GM23338 (cell line): ENCODE measurements around the gene ATAD3B.
"Not testable (repeated sequence)": the region's sequence is repeated elsewhere in the genome, so short reads cannot be mapped to it uniquely, and the experiment has no call there.

Source experiments
- CREB1 ChIP-seq: fragments of 250-450 bp; sonication (Bioruptor Pico); IDR thresholded peaks from 2 replicates; pipeline ENCODE4 v1.5.0; 2020; ENCODE audit warnings: low read depth, mild to moderate bottlenecking, moderate library complexity
- CTCF ChIP-seq, 2 experiments: fragments of 200-600 bp in 1 of 2; sonication (generic) in 1 of 2; conservative IDR thresholded peaks; 2 replicates each; pipeline versions ENCODE4 v1.5.1 to v1.6.1; 2016 to 2017; ENCODE audit warnings: antibody characterized with exemption in 2 of 2, low read depth in 2 of 2, mild to moderate bottlenecking in 2 of 2, moderate library complexity in 1 of 2
- ETS1 ChIP-seq: IDR thresholded peaks from 2 replicates; pipeline ENCODE4 v1.6.1; 2016; ENCODE audit warnings: antibody characterized with exemption
- EZH2 ChIP-seq: fragments of 200-600 bp; sonication (generic); IDR thresholded peaks from one replicate; pipeline ENCODE4 v1.8.0; 2017; ENCODE audit warnings: antibody characterized with exemption, mild to moderate bottlenecking, low read depth; ENCODE audit not compliant: unreplicated experiment
- EZH2phosphoT487 ChIP-seq: fragments of 200-600 bp; sonication (generic); IDR thresholded peaks from one replicate; pipeline ENCODE4 v1.8.1; 2018; ENCODE audit warnings: antibody characterized with exemption; ENCODE audit not compliant: unreplicated experiment
- NANOG ChIP-seq: IDR thresholded peaks from 2 replicates; pipeline ENCODE4 v1.6.1; 2016; ENCODE audit warnings: antibody characterized with exemption, borderline replicate concordance
- POLR2AphosphoS5 ChIP-seq: IDR thresholded peaks from 2 replicates; pipeline ENCODE4 v1.6.1; 2016; ENCODE audit warnings: antibody characterized with exemption, low read depth
- ZNF114 ChIP-seq: fragments of 250-450 bp; sonication (Bioruptor Pico); IDR thresholded peaks from 2 replicates; pipeline ENCODE4 v1.5.0; 2020; ENCODE audit warnings: mild to moderate bottlenecking, moderate library complexity
- ZNF462 ChIP-seq: fragments of 250-450 bp; sonication (Bioruptor Pico); IDR thresholded peaks from 2 replicates; pipeline ENCODE4 v1.5.0; 2020; ENCODE audit warnings: mild to moderate bottlenecking, moderate library complexity

GRCh38 chr1:1509465-1509850 lies 37.9 kb downstream of the ATAD3B start:
- TF ChIP-seq POLR2AphosphoS5; ZNF114 (CRISPR knock-in tag); CTCF (conservative IDR thresholded peaks at IDR 0.05; ENCODE audit: low read depth in 2 of 2); CREB1 (CRISPR knock-in tag); EZH2; ETS1; NANOG; EZH2phosphoT487; ZNF462: not testable (repeated sequence)
